Central memory CD4-positive, alpha-beta T cell (primary cell): ENCODE data around the gene KCNJ6.
"Not testable (repeated sequence)": the region's sequence is repeated elsewhere in the genome, so short reads cannot be mapped to it uniquely, and the experiment has no call there.

Source experiments
- DNase-seq: peaks from one replicate; pipeline ENCODE4 v3.0.0; 2022

Gene KCNJ6

GRCh38 chr21:37766129-37766528 is 150.1 kb downstream of the KCNJ6 start:
- no peak for DNase-seq

GRCh38 chr21:37765221-37765900 is 150.9 kb downstream of the KCNJ6 start:
- no peak for DNase-seq

GRCh38 chr21:37764691-37765090 is 151.6 kb downstream of the KCNJ6 start:
- DNase-seq = no peak

GRCh38 chr21:37763298-37763697 is 153.0 kb downstream of the KCNJ6 start:
- no peak for DNase-seq

GRCh38 chr21:37762606-37763005 is 153.7 kb downstream of the KCNJ6 start:
- no peak for DNase-seq

- not testable (repeated sequence) for DNase-seq
Measured at GRCh38 chr21:37761406-37761805, 154.9 kb downstream of the KCNJ6 start.

GRCh38 chr21:37759777-37760176 is 156.5 kb downstream of the KCNJ6 start:
- DNase-seq = no peak

GRCh38 chr21:37758982-37759381 is 157.3 kb downstream of the KCNJ6 start:
- DNase-seq = no peak

- no peak for DNase-seq
Measured at GRCh38 chr21:37757606-37758376, 158.5 kb downstream of the KCNJ6 start.

GRCh38 chr21:37753122-37753599 is 163.1 kb downstream of the KCNJ6 start:
- no peak for DNase-seq

GRCh38 chr21:37751268-37751975 is 164.8 kb downstream of the KCNJ6 start:
- no peak for DNase-seq

- DNase-seq = no peak
Measured at GRCh38 chr21:37749132-37749531, 167.1 kb downstream of the KCNJ6 start.

GRCh38 chr21:37748351-37748750 is 167.9 kb downstream of the KCNJ6 start:
- DNase-seq = no peak

- no peak for DNase-seq
Measured at GRCh38 chr21:37746849-37747248, 169.4 kb downstream of the KCNJ6 start.

GRCh38 chr21:37744551-37744950 is 171.7 kb downstream of the KCNJ6 start:
- no peak for DNase-seq

GRCh38 chr21:37742532-37742931 is 173.7 kb downstream of the KCNJ6 start:
- no peak for DNase-seq

GRCh38 chr21:37742115-37742514 is 174.1 kb downstream of the KCNJ6 start:
- no peak for DNase-seq

GRCh38 chr21:37737996-37738395 is 178.3 kb downstream of the KCNJ6 start:
- DNase-seq = no peak

- DNase-seq = no peak
Measured at GRCh38 chr21:37737507-37737906, 178.8 kb downstream of the KCNJ6 start.

- no peak for DNase-seq
Measured at GRCh38 chr21:37734846-37735245, 181.4 kb downstream of the KCNJ6 start.

GRCh38 chr21:37732927-37733326 is 183.3 kb downstream of the KCNJ6 start:
- no peak for DNase-seq

GRCh38 chr21:37724201-37724600 is 192.1 kb downstream of the KCNJ6 start:
- no peak for DNase-seq

GRCh38 chr21:37717534-37717933 is 198.7 kb downstream of the KCNJ6 start:
- no peak for DNase-seq

- not testable (repeated sequence) for DNase-seq
Measured at GRCh38 chr21:37712569-37712934, 203.7 kb downstream of the KCNJ6 start.
